Caki2 (cell line): ENCODE measurements around the gene MED13. TPM values are rescaled to one million over a fixed set of nuclear protein-coding genes. Genes with fewer than 3 reads are reported as not detected.
"Not testable (repeated sequence)": the region's sequence is repeated elsewhere in the genome, so short reads cannot be mapped to it uniquely, and the experiment has no call there.

Source experiments
- DNase-seq: peaks from one replicate; pipeline ENCODE4 v3.0.0-alpha.2; 2015; ENCODE audit warnings: low read depth
- in situ Hi-C: cut with HindIII; loops from 2 replicates; pipeline ENCODE4 v1.10.0; 2016; ENCODE audit warnings: low sequenced_read_pairs, low pct_unique_long_range_greater_than_20kb, mixed read lengths
- total RNA-seq: library from RNA; depleted of rRNA; stranded (reverse); fragments of >200 nt; shearing (Covaris generic); gene quantifications from 2 replicates; pipeline ENCODE4 v1.2.3, GENCODE V29; 2014; ENCODE audit warnings: low replicate concordance

Gene MED13
- total RNA-seq, 1 experiment from 2014 or later, result 10.8 TPM

DNA sequence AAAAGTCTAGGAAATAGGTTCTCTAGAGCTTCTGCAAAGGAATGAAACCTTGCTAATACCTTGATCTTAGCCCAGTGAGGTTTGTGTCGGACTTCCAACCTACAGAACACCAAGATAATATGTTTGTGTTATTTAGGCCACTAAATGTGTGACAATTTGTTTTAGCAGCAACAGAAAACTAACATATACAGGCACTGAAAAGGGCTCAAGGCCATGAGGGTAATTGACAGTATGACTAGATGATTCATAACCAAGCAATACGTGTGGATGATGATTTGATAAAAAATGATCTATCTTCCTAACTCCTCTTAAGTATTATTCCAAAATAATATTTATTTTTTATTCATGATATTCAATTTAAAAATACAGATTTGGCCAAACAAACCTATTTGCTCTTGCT is 27.7 kb upstream of the MED13 start:
- in situ Hi-C loops, result no loop called here

DNA sequence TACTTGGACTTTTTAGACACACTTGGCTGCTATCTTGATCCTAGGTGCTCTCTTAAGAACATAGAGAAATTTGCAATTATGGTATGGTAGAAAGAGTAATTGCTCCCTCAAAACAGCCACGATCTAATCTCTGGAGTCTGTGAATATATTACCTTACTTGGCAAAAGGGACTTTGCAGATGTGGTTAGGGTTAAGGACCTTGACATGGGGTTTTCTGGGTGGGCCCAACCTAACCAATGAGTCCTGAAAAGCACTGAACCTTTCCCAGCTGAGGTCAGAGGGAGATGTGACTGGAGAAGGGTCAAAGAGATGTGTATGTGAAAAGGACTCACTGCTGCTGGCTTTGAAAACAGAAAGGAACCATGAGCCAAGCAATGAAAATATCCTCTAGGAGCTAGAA is 26.7 kb upstream of the MED13 start:
- DNase-seq, result peak; percentile 19
- in situ Hi-C loops, result no loop called here

More for the DNA sequence above, 27.7 kb upstream of the MED13 start:
- no peak for DNase-seq

DNA sequence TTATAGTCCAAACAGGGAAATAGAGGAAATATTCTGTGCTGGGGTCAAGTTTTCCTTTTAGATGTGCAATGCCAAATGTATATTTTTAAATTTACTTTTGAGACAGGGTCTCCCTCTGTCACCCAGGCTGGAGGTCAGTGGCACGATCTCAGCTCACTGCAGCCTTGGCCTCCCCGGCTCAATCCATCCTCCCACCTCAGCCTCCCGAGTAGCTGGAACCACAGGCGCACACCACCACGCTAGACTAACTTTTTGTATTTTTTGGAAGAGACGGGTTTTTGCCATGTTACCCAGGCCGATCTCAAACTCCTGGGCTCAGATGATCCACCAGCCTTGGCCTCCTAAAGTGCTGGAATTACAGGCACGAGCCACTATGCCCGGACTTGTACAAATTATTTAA is 25.8 kb upstream of the MED13 start:
- in situ Hi-C loops, result no loop called here
- no peak for DNase-seq

DNA sequence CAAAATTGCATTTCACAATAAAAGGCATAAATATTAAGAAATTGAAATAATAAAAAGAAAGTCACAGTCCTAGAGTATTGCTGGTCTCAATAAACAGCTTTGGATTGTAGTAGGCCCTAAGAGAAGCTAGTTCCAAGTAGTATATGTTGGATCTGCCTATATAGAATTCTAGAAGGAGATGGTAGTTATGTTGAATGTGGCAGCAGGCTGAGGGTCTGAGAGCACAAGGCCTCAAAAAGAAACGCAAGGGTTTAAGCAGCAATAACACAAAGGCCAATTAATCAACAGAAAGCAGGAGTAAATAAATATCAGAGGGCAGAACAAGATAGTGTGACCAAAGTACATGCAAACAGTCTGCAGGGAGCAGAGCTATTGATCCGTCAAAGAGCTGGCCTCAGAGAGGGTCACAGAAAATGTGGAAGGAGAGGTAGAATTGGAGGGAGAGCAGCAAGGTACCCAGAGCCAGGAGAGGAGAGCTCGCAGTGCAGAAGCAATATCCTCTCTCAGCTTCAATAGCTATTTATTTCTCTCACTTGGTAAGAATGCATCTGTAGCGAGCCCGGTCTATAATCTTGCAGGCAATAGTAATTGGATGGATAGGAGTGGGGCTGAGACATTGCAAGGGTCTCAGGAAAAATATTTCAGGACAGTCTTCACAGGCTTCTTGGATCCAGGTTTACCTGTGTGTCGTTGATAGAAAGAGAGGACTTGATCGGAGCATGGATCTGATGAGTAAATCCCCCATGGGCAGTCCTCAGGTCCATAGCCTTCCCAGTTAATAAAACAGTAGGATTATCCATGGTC is 25.1 kb upstream of the MED13 start:
- no peak for DNase-seq

GRCh38 chr17:62089334-62089733 is 24.3 kb upstream of the MED13 start:
- DNase-seq, result no peak
- in situ Hi-C loops, result no loop called here

More for the DNA sequence above, 25.1 kb upstream of the MED13 start:
- in situ Hi-C loops, result no loop called here

DNA sequence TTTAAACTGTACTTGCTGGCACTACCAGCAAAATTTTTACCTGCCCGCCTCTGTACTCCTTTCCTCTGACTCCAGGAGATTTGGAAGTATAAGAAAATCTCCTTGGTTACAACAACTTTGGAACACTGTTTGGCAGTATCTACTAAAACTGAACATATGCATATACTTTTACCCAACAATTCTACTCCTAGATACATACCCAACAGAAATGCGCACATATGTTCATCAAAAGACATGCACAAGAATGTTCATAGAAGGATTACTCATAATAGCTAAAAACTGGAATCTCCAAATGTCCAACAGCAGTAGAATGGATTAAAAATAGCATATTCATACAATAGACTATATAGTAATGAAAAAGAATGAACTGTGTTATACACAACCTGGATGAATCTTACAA is 21.7 kb upstream of the MED13 start:
- no peak for DNase-seq
- in situ Hi-C loops, result no loop called here

DNA sequence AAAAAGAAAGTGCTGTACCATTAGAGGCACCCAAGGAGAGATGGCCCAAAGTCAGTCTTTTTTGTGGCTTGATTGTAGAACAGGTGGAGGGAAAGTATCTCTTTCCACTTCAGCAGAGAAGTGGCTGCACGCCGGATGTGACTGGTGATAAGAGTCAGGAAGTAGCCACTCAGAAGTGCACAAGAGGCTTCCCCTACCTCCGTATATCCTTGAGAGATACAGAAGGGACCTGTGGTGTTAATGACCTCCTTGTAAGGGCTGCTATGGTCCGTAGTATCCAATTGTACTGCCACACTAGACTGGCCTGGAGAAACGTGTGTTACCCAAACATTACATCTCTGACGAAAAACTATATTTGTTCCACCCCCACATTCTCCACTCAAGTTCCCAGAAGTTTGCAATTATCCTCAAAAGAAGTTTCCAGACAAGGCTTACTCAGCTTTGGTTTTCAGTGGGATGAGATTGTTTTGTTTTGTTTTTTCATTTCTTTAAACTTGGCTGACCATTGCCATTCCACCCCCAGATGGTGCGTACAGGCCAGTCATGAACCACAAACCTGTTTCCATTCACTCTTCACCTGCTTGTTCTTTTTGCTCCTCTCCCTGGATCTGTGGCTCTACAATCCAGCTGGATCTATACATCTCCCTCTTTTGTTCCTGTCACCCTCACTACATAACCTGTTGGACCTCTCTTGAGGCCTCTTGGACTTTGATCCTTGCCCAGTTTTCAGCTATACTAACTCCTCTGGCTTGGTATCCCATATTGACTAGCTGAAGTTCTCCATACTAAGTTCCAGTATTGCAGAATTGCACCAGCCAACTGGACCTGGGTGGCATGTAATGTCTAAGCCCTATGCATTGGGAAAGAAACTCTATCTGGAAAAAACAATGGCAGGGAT is 20.7 kb upstream of the MED13 start:
- DNase-seq, result no peak
- in situ Hi-C loops, result no loop called here

- in situ Hi-C loops, result no loop called here
- DNase-seq, result no peak
Measured at GRCh38 chr17:62084585-62084984, 19.5 kb upstream of the MED13 start.

DNA sequence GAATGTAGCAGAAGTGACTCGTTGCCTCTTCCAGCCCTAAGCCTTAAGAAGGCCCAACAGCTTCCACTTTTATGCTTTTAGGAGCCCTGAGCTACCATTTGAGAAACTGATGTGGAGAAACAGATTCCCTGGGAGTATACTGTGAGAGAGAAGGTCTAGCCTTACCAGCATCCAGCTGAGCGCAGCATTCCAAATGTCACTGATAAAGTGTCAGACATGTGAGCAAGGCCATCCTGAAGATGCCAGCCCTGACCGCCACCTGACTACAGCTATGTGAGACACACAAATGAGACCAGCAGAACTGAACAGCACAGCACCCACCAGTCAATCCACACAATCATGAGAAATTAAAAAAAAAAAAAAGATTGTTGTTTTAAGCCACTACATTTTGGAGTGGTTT is 18.6 kb upstream of the MED13 start:
- DNase-seq, result no peak
- in situ Hi-C loops, result no loop called here

- in situ Hi-C loops, result no loop called here
- no peak for DNase-seq
Measured at GRCh38 chr17:62080647-62081046, 15.6 kb upstream of the MED13 start.

DNA sequence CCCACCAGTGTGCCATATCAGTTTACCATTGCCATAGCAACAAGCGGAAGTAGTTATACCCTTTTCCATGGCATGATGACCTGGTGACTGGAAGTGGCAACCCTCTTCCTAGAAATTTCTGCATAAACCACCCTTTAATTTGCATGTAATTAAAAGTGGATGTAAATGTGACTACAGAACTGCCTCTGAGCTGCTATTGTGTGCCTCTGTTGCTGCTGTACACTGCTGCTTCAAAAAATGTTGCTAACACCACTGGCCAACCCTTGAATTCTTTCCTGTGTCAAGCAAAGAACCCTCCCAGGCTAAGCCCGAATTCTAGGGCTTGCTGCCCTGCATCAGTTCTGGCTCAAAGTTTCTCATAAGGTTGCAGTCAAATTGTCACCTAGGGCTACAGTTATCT is 12.9 kb upstream of the MED13 start:
- in situ Hi-C loops, result no loop called here
- DNase-seq, result no peak

- no peak for DNase-seq
- in situ Hi-C loops, result no loop called here
Measured at GRCh38 chr17:62076864-62077788, 12.0 kb upstream of the MED13 start.

GRCh38 chr17:62075308-62075815 is 10.3 kb upstream of the MED13 start:
- in situ Hi-C loops, result no loop called here
- DNase-seq, result peak; percentile 28

- in situ Hi-C loops, result no loop called here
- no peak for DNase-seq
Measured at GRCh38 chr17:62073993-62074392, 8.9 kb upstream of the MED13 start.

GRCh38 chr17:62072855-62073254 is 7.8 kb upstream of the MED13 start:
- DNase-seq, in situ Hi-C loops: not testable (repeated sequence)

GRCh38 chr17:62070900-62071299 is 5.8 kb upstream of the MED13 start:
- in situ Hi-C loops, result no loop called here
- DNase-seq, result no peak

DNA sequence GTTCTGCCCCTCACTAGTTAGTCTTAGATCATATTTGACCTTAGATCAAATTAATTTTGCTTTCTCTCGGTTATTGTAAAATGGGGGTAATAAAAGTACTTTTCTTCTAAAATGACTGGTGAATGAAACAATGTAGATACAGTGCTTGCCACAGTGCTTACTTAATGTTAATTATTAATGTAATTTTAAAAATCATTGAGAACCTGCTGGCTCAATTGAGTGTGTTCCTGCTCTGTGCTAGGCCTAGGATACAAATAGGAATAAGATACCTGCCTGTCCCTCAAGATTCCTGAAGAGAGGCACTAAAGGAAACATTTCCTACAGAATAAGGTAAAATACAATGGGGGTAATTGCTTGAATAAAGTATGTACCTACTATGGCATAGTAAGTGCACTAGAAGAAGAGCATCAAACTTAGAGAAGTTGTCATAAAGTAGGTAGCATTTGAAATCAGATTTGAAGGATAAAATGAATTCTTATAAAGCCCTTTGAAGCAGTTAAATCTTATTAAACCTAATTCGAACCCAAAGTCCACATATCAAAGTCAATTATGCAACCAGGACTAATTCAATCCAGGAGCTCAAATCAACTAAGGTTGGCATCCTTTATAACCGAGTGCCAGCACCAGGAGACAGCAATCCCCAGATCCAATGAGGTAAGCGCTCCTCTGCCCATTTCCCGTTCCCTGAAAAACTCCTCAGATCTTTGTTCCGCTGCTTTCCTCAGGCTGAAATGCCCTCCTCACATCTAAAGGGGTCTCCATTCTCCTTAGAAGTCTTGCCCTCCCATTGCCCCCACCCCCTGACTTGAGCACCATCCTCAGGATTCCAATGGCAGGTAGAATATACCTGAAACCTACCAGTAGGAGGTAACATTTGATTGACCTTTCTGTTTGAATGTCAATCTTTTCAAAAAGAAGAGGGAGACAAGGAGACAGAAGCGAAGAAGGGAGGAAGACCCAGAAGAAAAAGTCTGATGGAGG is 2.4 kb upstream of the MED13 start:
- in situ Hi-C loops, result no loop called here
- DNase-seq, result no peak
